Activated gamma-delta T cell treated with anti-CD3 and anti-CD28 coated beads, Interleukin-2, amount 50 U/mL, for 16 hours (primary cell): ENCODE data around the gene LRRC40.
A peak's percentile ranks its signal among the peaks of the same experiment; 100 is the strongest.
"Not testable (repeated sequence)": the region's sequence is repeated elsewhere in the genome, so short reads cannot be mapped to it uniquely, and the experiment has no call there.

Experiments used
- DNase-seq: peaks from one replicate; pipeline ENCODE4 v3.0.0-alpha.2; 2020; ENCODE audit warnings: low read depth

LRRC40 gene

DNA sequence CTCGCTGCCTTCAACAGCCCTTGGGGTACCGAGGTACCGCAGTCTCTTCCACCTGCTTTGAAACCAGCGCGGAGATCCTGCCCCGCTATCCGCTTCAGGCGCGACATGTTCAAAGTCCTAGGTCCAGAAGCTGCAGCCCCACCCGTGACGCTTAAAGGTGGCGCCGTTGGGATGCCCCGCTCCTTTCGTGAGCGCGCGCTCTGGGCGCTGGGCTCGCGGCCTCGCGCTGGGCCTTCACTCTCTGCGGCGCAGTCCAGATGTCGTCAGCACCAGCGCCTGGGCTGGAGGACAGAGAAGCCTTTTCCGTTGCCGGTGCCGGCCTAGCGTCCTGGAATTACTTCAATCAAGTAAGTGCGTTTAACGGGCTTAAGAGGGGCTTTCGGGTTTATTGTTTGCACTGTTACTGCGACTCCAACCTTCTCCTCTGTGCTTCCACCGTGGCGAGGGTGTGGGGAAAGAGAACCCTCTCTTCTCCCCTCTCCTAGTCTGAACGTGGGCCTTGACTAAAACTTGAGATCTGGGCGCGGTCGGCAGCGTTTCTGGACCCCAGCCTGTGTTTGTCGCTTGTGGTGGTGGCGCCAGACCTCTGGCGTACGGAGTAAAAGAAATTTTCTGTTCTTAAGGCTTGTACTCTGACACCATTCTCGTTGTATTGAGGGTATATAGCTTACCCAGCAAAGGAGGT, at the start of gene LRRC40:
Gene LRRC40, minus strand, starts transcription at position 146 of the 685 bp plus-strand sequence. Its CDS starts 39 bp downstream, at position 107.
- DNase-seq: peak; percentile 89

DNA sequence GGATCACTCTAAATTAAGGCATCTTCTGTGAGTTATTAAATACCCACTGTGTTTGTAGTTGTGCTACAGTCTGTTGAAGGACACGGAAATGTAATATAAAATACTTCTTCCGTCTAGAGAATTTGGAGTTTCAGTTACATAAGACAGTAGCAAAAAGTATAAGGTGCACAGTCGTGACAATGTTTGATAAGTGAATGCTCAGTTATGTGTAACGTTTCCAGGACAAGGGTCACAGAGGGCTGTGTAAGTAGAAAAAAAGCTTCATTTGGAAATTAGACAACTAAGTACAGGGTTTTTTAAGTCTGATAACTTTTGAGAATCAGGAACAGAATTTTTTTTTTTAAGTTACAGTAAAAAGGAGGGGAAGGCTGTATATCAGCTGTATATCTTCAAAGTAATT, 43.4 kb upstream of the LRRC40 start:
- no peak for DNase-seq

DNA sequence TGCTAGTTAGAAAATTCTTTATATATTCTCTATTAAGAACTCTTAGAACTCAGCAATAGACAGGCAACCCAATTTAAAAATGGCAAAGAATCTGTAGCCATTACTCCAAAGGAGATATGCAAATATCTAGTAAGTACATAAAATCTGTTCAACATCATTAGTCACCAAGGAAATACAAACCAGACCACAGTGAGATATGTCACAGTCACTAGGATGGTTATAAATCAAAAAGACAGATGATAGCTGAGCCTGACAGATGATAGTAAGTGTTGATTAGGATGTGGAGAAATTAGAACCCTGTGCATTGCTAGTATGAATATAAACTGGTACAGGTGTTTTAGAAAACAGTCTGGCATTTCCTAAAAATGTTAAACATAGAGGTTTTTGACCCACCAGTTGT, 42.4 kb upstream of the LRRC40 start:
- DNase-seq: no peak

DNA sequence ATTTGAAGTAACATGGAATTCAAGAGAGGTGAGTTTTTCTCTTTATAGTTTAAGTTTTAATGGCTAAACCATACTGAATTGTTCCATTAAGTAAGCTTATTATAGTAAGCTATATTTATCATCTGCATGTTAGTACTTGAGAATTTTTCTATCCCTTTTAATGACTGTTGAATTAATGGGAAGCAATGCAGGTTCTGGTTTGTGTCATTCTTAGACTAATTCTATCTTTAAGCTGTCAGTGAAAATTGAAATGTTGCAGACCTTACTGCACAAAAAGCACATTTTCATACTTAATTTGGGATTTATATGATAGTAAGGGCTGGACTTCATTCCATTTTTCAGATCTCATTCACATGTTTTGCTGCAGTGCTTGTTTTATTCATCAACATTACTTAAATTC, 41.7 kb upstream of the LRRC40 start:
- DNase-seq: no peak

DNA sequence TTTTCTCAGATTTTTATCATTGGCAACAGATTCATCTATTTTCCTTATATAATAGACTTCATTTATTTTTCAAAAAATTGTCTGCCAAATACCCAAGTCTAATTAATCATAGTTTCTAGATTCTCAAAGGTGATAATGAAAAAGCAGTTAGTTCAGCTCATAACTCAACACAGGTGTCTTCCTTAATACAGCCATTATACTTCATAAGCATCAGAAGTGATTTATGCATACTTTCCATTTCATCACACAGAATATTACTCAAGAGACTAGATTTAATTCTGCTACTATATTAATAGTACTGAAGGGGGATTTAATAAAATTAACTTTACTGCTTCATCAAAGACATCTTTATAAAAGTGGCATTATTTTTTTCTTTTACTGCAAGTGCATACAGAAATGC, 34.6 kb upstream of the LRRC40 start:
- DNase-seq: no peak

DNA sequence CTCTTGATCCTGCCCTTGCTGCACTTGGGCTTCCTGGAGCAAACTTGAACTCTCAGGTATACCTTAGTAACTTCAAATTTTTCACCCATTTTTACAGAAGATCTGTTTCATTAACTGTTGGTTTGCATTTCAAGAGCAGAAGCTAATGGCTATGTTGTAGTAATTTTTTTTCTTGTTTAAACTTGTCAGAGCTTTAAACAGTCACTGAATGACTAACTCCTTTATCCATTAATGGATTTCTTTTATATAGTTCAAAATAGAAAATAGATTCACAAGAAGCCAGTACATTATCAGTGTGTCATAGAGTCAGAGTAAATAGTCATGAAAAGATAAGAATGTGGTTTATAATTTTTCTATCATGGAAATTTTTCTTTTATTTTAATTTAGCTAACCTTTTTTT, 29.4 kb upstream of the LRRC40 start:
- no peak for DNase-seq

DNA sequence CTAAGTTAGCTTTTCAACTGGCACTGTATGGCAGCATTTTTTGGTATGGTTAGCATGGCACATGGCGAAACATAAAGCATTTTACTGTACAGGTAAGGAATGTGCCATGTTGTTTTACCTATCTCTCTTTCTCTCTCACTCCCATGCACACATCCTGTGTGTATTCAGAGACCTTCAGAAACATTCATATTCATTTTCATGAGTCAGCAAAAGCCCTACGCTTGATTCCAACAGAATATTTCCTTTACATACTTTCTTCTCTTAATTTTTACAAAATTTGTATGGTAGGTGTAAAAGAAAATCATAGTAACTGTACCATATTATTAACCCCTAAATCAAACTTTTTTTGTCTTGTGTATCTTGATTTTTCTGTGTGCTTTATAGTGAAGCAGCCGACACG, 26.1 kb upstream of the LRRC40 start:
- no peak for DNase-seq

DNA sequence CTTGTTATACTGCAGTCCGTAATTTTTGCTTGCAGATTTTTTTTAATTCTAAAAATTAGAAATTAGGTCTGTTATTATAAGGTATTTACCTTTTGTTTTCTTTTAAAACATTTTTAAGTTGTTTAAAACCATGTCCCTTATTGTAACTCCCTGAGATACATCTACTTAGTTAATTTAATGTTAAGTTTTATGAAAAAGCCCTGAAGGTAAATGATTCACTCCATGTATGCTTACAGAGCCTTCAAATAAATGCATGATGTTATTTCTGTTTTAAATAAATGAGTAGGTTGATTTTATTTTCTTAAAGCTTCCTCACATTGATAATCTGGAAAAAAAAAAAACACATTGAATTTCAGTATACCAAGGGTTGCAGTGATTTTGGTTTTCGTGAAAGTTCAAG, 23.3 kb upstream of the LRRC40 start:
- no peak for DNase-seq

DNA sequence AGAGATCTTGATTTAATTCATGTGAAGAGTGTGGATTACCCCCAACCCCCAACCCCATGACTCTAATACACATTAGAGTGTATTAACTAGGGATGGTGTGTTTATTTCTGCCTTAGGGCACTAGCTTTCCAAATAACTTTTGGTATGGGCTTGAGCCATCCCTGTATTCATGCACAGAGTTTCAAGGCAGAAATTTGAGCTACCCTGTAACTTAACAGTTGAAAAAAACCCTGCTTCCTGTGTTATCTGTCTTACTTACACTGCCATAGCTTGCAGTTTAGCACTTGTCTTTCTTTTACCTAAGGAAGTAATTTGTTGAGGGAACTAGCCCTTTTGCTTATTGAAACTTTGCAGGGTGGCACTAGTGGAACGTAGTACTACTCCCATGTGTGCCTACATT, 22.1 kb upstream of the LRRC40 start:
- DNase-seq: no peak

DNA sequence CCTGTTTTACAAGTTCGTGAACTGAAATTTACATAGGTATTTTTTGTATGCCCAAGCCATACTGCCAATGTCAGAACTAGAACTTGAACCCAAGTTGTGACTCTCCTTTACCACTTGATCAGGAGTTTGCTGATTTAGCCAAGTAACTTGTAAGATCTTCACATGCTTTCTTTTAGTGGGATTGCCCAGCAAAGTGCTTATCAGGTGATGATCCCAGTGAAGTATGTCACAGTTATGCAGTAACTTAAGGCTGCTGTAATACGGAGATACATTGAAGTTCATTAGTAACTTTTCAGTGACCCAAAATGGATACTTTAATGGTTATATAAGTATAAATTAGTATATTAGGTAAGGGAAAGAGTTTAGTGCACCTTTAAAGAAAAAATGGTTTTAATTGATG, 19.6 kb upstream of the LRRC40 start:
- DNase-seq: no peak

DNA sequence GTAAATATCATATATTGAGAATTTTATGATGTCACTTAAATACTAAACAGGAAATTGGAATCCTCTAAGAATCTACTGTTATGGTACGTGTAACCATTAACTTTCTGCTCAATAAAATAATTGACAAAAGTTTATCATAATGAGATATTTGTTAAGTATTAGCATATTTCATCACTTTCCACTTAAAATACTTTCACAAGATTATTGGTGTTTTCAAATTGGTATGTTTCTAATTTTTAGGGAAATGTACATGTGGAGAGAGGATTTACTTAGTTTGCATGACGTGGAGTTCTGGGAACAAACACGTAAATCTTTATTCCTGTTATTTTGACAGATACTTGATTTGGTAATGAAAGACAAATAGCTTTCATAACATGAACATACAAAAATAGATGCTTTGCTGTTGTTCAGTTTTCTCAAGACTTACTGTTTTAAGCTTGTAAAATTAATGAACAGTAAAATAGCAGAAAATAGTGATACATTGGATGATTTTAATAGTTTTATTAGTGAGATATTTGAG, 17.4 kb upstream of the LRRC40 start:
- DNase-seq: no peak

DNA sequence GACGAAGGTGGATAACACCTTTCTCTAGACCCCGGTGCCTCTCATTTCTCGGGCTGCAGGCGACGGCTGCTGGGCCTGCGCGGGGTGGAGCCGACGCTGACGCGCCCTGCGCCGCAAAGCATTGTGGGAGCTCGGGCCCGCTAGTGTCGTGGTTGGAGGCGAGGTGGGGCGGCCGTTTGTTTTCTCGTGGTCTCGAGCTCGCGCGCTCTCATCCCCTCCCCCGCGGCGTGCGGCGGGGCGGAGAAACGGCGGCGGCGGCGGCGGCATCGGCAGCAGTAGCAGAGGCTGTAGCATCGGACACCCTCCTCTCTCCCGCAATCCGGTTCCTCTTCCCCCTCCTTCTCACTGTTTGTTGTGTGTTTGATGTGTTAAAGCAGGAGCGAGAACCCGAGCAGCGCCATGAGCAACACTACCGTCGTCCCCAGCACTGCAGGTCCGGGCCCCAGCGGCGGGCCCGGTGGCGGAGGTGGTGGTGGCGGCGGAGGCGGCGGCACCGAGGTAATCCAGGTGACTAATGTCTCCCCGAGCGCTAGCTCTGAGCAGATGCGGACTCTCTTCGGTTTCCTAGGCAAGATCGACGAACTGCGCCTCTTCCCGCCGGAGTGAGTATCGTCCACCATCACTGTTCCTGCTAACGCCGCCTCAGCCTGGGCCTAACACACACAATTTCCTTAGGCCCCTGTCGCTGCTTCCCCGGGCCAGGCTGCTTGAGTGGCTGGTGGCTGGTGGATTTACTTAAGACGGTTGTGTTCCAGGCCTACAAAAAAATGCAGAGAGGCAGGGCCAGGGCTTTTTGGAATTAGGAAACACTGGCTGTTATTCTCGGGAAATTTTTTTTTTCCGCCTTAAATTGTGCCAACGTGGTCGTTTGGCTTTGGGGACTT, 16.1 kb upstream of the LRRC40 start, which contains the start of gene SRSF11:
Gene SRSF11, plus strand, starts transcription at position 143 of the 884 bp plus-strand sequence. Its CDS starts 257 bp downstream, at position 400.
- peak; percentile 97 for DNase-seq

DNA sequence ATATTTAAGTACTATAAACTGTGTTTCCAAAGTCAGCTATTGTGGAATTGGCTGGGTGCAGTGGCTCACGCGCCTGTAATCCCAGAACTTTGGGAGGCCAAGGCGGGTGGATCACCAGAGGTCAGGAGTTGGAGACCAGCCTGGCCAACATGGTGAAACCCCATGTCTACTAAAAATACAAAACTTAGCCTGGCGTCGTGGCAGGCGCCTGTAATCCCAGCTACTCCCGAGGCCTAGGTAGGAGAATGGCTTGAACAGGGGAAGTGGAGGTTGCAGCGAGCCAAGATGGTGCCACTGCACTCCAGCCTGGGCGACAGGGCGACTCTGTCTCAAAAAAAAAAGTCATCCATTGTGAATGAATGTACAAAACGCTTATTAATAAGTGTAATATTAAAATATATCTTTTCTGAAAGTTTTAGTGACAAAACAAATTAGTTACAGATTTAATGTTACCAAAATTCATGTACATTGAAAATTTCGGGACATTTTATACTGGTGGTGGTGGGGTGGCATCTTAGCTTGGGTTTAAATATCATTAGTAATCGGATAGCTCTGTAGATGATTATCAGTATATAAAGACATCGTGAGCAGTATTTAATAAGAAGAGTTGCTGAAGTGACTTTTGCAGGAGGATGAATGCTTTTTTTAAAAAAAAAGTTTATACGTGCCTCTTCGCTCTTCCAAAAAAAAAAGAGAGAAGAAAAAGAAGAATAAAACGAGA, 15.3 kb upstream of the LRRC40 start:
- no peak for DNase-seq

DNA sequence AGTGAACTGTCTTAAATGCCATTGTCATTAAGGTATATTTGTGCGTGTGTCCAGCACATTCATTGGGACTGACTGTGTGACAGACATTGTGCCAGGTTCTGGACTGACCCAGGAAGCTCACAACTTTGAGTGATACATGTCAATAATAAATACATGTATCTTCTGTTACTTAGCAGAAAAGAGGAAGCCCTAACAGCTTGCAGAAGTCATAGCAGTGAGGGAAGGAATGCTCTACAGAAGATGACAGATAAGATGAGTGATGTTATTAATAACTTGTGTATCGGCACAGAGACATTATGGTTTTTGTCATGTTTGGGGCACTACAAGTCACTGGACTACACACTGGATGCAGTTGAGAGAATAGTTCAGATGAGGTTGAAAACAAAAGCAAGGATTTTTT, 14.6 kb upstream of the LRRC40 start:
- no peak for DNase-seq

DNA sequence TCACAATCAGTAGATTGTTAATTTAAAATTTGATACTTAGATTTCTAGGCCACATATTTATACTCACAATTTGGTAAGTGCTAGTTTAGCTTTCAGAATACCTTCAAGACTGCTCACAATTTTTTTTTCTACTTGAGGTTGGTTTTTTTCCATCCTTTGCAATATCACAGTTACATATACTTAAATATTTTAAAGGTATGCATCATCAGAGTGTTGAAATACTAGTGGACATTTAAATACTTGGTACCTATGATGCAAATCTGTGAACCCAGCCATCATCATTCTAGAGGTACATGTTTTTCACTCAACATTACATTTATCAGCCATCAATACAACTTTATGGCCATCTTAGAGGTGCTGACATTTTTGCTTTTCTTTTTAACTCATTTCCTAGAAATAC, 6.2 kb upstream of the LRRC40 start:
- no peak for DNase-seq

DNA sequence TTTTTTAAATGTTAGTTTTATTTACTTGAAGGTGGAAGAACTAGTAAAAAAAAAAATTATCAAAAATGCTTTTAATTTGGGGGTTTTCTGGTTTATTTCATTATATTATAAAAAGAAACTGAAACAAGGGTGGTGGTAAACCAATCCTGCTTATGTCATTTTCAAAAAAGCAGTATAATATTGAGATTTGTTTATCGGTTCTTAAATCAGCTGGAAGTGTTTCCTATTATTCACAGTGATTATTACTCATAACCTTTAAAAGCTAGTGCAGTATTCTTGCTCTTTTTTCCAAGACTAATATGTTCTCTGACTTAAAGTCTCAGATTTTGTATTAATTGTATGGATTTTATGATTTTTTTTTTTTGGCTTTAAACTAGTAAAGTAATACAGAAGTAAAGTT, 5.4 kb upstream of the LRRC40 start:
- no peak for DNase-seq

DNA sequence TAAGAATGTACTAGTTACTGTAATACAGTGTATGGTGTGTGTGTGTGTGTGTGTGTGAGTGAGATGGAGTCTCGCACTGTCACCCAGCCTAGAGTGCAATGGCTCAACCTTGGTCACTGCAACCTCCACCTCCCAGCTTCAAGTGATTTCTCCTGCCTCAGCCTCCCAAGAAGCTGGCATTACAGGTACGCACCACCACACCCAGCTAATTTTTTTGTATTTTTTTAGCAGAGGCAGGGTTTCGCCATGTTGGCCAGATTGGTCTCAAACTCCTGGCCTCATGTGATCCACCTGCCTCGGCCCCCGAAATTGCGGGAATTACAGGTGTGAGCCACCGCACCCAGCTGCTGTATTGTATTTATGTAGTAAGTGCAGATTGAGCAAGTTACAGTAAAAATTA, 2.9 kb upstream of the LRRC40 start:
- DNase-seq: no peak

DNA sequence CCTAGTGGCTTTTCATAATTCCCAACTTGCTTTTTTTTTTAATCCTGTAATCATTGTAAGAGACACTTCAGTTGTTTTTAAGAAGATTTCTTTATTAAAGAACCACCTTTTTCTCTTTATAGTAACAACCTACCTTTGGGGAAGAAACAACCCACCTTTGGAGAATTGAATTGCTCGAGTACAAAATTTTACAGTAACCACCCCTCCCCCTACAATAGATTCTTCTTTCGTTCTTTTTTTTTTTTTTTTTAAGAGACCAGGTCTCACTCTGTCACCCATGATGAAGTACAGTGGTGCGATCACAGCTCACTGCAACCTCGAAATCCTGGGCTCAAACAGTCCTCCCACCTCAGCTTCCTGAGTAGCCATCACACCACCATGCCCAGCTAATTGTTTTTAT, 2.1 kb upstream of the LRRC40 start:
- DNase-seq: no peak

DNA sequence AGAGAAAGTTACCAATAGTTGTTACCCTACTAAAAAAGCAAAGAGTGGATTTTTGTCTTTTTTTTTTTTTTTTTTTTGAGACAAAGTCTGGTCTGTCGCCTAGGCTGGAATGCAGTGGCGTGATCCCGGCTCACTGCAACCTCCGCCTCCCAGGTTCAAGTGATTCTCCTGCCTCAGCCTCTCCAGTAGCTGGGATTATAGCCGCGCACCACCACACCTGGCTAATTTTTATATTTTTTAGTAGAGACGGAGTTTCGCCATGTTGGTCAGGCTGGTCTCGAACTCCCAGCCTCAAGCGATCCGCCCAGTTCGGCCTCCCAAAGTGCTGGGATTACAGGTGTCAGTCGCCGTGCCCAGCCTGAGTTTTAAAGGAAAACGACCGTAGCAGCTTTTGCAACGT, 1.5 kb upstream of the LRRC40 start:
- not testable (repeated sequence) for DNase-seq

DNA sequence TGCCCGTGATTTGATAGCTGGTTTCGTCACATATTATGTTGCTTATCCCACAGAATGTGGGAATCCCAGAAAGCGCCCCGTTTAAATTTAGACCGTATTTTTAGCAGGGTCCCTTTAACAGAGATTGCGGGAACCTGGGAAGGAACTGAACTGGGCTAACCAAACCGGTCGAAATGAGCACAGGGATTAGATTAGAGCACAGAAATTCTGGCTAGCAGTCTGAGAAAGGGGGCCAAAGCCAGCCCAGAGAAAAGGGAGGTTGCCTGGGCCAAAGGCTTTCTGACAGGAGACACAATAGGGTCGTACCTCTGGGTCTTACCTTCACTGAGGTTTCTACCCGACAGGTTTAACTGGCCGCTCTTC, 327 bp downstream of the LRRC40 start:
- no peak for DNase-seq

DNA sequence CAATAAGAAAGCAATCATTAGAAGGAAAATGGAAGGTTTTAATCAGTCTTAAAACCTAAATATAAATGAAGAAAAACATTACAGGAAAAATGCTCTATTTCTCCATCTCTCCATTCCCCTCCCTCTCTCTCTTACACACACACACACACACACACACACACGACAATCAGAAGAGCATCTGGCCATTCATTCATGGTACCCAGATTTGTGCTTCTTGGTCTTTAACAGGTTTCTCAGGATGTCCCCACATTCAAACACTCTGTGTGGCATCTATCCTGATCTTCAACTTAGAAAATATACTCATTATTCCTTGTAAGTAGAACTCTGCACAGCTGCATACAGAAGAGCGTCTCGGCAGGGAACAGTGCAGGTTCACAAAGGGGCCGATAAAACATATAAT, 779 bp downstream of the LRRC40 start:
- no peak for DNase-seq

DNA sequence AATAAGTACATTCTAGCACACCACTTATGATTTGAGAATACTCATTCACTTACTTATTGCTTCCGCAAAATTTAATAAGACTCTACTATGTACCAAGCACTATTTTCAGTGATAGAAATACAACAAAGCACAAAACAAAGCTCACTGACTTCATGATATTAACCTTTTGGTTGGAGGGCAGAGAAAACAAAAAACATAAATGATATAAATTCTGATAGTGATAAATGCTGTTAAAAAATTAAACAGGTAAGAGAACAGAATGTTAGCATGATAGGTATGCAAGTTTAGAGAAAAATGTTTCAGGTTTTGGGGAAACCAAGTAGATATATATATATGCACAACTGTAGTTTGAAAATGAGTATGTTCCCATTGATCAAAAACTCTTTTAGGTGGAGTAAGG, 1.2 kb downstream of the LRRC40 start:
- no peak for DNase-seq
